SK-N-SH (cell line): ENCODE measurements around the gene RAB30. TPM values are rescaled to one million over a fixed set of nuclear protein-coding genes. Genes with fewer than 3 reads are reported as not detected.

Source experiments
- CTCF ChIA-PET: fragments of 300-600, 350-600 bp; formaldehyde crosslinking; extraction: SDS; loops from one replicate; lab custom pipeline; 2021; lab: Yijun Ruan, JAX
- POLR2A ChIA-PET: fragments of 350-600 bp; sonication (Branson Sonifier 250); formaldehyde crosslinking; extraction: SDS; loops from one replicate; lab custom pipeline; 2020; ENCODE audit warnings: antibody characterized with exemption, inconsistent platforms; lab: Yijun Ruan, JAX
- DNase-seq: peaks from one replicate; pipeline ENCODE4 v3.0.0; 2012
- H2AFZ ChIP-seq: fragments of 200-600 bp; sonication (generic); 2 replicates; pipeline ENCODE4 v1.8.1; 2016; ENCODE audit warnings: antibody characterized with exemption, mild to moderate bottlenecking, low read depth
- H3F3A ChIP-seq: fragments of 200-600 bp; sonication (generic); replicated peaks from 2 replicates; pipeline ENCODE3; 2016; ENCODE audit warnings: antibody characterized with exemption, mild to moderate bottlenecking; ENCODE audit not compliant: insufficient read depth
- H3K27ac ChIP-seq, 2 experiments: fragments of 200-500 bp in 1 of 2; fragments of 200-600 bp in 1 of 2; sonication (Bioruptor generic) in 1 of 2; sonication (generic), shearing (Covaris generic) in 1 of 2; 2 replicates each; pipeline versions ENCODE4 v1.5.1 to v1.6.1; 2014 to 2016; ENCODE audit warnings: low read depth in 2 of 2, inconsistent platforms in 1 of 2, low read length in 1 of 2, mild to moderate bottlenecking in 1 of 2, mixed read lengths in 1 of 2
- H3K27me3 ChIP-seq: fragments of 200-600 bp; sonication (generic), shearing (Covaris generic); 2 replicates; pipeline ENCODE4 v1.6.1; 2016; ENCODE audit warnings: mixed run types; ENCODE audit not compliant: insufficient read depth
- H3K36me3 ChIP-seq, 2 experiments: fragments of 200-500 bp in 1 of 2; fragments of 200-600 bp in 1 of 2; sonication (Bioruptor generic) in 1 of 2; sonication (generic) in 1 of 2; replicated peaks in 1 of 2; 2 replicates each; pipeline versions ENCODE3 to v1.5.1; 2014 to 2016; ENCODE audit warnings: low read length in 1 of 2, mild to moderate bottlenecking in 1 of 2; ENCODE audit not compliant: insufficient read depth in 2 of 2, control insufficient read depth in 1 of 2
- H3K4me1 ChIP-seq, 2 experiments: fragments of 200-500 bp in 1 of 2; fragments of 200-600 bp in 1 of 2; sonication (Bioruptor generic) in 1 of 2; sonication (generic), shearing (Covaris generic) in 1 of 2; 2 replicates each; pipeline versions ENCODE4 v1.5.1 to v1.6.1; 2014 to 2016; ENCODE audit warnings: low read depth in 1 of 2, low read length in 1 of 2, mixed run types in 1 of 2; ENCODE audit not compliant: insufficient read depth in 2 of 2, control insufficient read depth in 1 of 2
- H3K4me2 ChIP-seq: fragments of 200-600 bp; sonication (generic), shearing (Covaris generic); 2 replicates; pipeline ENCODE4 v1.6.1; 2017; ENCODE audit warnings: mixed run types
- H3K4me3 ChIP-seq, 2 experiments: fragments of 200-500 bp in 1 of 2; fragments of 200-600 bp in 1 of 2; sonication (Bioruptor generic) in 1 of 2; sonication (generic), shearing (Covaris generic) in 1 of 2; 2 replicates each; pipeline versions ENCODE4 v1.5.1 to v1.8.1; 2014 to 2016; ENCODE audit warnings: low read depth in 2 of 2, inconsistent platforms in 1 of 2, low read length in 1 of 2, mild to moderate bottlenecking in 1 of 2, mixed read lengths in 1 of 2, moderate library complexity in 1 of 2
- H3K79me2 ChIP-seq: fragments of 200-600 bp; sonication (generic); 2 replicates; pipeline ENCODE4 v1.8.1; 2017; ENCODE audit warnings: mild to moderate bottlenecking; ENCODE audit not compliant: insufficient read depth
- H3K9ac ChIP-seq: fragments of 200-600 bp; sonication (generic); 2 replicates; pipeline ENCODE4 v1.6.1; 2017; ENCODE audit warnings: mixed run types
- H3K9me2 ChIP-seq: fragments of 200-600 bp; sonication (generic); 2 replicates; pipeline ENCODE4 v1.6.1; 2017; ENCODE audit warnings: mixed run types
- H3K9me3 ChIP-seq: fragments of 200-600 bp; sonication (generic); 2 replicates; pipeline ENCODE4 v1.6.1; 2017; ENCODE audit warnings: mixed run types, mild to moderate bottlenecking, moderate library complexity
- H4K20me1 ChIP-seq: fragments of 200-600 bp; sonication (generic); 2 replicates; pipeline ENCODE4 v1.6.1; 2017; ENCODE audit warnings: mild to moderate bottlenecking, mixed run types; ENCODE audit not compliant: insufficient read depth
- EP300 ChIP-seq, 2 experiments: IDR thresholded peaks; 2 replicates each; pipeline versions ENCODE4 v1.4.0 to v1.6.1; 2012; ENCODE audit warnings: borderline replicate concordance in 1 of 2, low read depth in 1 of 2, low read length in 1 of 2
- FOXJ3 ChIP-seq: sonication (generic); formaldehyde crosslinking; IDR thresholded peaks from 2 replicates; pipeline ENCODE4 v1.5.1; 2020; ENCODE audit warnings: mild to moderate bottlenecking, missing genetic modification reagents
- GABPA ChIP-seq: IDR thresholded peaks from 2 replicates; pipeline ENCODE4 v1.4.0; 2012; ENCODE audit warnings: low read depth, mild to moderate bottlenecking
- MEF2A ChIP-seq: IDR thresholded peaks from 2 replicates; pipeline ENCODE4 v1.4.0; 2012; ENCODE audit warnings: low read depth, borderline replicate concordance
- NFIC ChIP-seq: IDR thresholded peaks from 2 replicates; pipeline ENCODE4 v1.4.0; 2012; ENCODE audit warnings: borderline replicate concordance
- POLR2AphosphoS5 ChIP-seq: IDR thresholded peaks from 2 replicates; pipeline ENCODE4 v1.6.1; 2012; ENCODE audit warnings: low read depth, low read length
- RFX5 ChIP-seq: IDR thresholded peaks from 2 replicates; pipeline ENCODE4 v1.6.1; 2012; ENCODE audit warnings: mild to moderate bottlenecking, improper control_type of control experiment, low read length
- TAF1 ChIP-seq: IDR thresholded peaks from 2 replicates; pipeline ENCODE4 v1.6.1; 2012; ENCODE audit warnings: low read depth, mild to moderate bottlenecking, low read length, moderate library complexity, borderline replicate concordance
- TCF12 ChIP-seq: IDR thresholded peaks from 2 replicates; pipeline ENCODE4 v1.4.0; 2012
- TEAD4 ChIP-seq: IDR thresholded peaks from 2 replicates; pipeline ENCODE4 v1.4.0; 2012; ENCODE audit warnings: mild to moderate bottlenecking, borderline replicate concordance; ENCODE audit not compliant: insufficient read depth
- WGBS: methylation state at CpG from one replicate; pipeline ENCODE4 v1.1.6; 2017; ENCODE audit warnings: low lambda C conversion rate; 5-methylcytosine and 5-hydroxymethylcytosine counted together
- polyA plus RNA-seq, 3 experiments: library from polyadenylated mRNA; depleted of rRNA; stranded (reverse); fragments of >200 nt; gene quantifications; 2 replicates each; pipeline ENCODE4 v1.2.3, GENCODE V29; 2012
- TF ChIP-seq, protein P1 (sequence below): fragments of 150-350 bp; IDR thresholded peaks from 2 replicates; pipeline ENCODE4 v1.6.1; 2017; ENCODE audit warnings: antibody characterized with exemption, low read length, low read depth, borderline replicate concordance
- TF ChIP-seq, protein P2 (sequence below): fragments of 200-600 bp; sonication (generic); IDR thresholded peaks from 2 replicates; pipeline ENCODE4 v1.6.1; 2017; ENCODE audit warnings: antibody characterized with exemption, mild to moderate bottlenecking, moderate library complexity
- TF ChIP-seq, protein P3 (sequence below): IDR thresholded peaks from 2 replicates; pipeline ENCODE4 v1.4.0; 2012; ENCODE audit warnings: low read depth, borderline replicate concordance

The RAB30 gene
- polyA plus RNA-seq, 1 of the 3 experiments (the other 2 are of a cell fraction): 3.3 TPM

DNA sequence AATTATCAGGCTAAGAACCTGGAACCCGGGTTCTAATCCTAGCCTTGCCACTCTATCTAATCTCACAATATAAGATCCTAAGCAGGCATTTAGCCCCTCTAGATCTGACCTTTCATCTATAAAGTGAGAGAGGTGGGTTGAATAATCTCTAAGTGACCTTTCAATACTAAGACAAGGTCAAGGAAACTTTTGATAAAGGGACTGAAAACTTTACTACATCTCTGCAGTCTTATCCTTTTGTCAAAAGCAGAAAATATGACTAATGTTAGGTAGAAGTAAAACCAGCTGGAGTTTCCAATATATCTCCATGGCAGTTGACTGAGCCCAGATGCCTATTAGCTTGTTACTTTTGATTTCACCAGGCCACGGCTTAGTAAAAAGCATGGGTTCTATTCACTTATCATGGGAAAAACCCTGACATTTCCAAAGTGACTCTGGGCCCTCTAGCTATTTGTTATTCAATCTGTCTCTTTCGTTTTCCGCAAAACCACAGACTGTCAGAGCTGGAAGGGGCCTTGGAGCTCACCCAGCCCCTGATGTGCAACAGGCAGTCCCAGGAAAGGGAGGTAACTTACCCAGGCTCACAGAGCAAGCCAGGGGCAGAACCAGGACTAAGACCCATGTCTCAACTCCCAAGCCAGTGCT is 75.8 kb downstream of the RAB30 start (continued):
- TF ChIP-seq EP300 (IDR thresholded peaks at IDR 0.05; ENCODE audit: borderline replicate concordance in 1 of 2, low read depth in 1 of 2, low read length in 1 of 2) (peak in 1 of 2 experiments; percentile 65; a peak in 2 of 4 replicates), FOXJ3 (CRISPR knock-in tag) (no peak), NFIC (peak; percentile 68), RFX5 (no peak), POLR2AphosphoS5 (peak; percentile 72)
- TF ChIP-seq, protein P1, sequence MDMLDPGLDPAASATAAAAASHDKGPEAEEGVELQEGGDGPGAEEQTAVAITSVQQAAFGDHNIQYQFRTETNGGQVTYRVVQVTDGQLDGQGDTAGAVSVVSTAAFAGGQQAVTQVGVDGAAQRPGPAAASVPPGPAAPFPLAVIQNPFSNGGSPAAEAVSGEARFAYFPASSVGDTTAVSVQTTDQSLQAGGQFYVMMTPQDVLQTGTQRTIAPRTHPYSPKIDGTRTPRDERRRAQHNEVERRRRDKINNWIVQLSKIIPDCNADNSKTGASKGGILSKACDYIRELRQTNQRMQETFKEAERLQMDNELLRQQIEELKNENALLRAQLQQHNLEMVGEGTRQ: no peak
- TF ChIP-seq, protein P2, sequence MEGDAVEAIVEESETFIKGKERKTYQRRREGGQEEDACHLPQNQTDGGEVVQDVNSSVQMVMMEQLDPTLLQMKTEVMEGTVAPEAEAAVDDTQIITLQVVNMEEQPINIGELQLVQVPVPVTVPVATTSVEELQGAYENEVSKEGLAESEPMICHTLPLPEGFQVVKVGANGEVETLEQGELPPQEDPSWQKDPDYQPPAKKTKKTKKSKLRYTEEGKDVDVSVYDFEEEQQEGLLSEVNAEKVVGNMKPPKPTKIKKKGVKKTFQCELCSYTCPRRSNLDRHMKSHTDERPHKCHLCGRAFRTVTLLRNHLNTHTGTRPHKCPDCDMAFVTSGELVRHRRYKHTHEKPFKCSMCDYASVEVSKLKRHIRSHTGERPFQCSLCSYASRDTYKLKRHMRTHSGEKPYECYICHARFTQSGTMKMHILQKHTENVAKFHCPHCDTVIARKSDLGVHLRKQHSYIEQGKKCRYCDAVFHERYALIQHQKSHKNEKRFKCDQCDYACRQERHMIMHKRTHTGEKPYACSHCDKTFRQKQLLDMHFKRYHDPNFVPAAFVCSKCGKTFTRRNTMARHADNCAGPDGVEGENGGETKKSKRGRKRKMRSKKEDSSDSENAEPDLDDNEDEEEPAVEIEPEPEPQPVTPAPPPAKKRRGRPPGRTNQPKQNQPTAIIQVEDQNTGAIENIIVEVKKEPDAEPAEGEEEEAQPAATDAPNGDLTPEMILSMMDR: no peak

DNA sequence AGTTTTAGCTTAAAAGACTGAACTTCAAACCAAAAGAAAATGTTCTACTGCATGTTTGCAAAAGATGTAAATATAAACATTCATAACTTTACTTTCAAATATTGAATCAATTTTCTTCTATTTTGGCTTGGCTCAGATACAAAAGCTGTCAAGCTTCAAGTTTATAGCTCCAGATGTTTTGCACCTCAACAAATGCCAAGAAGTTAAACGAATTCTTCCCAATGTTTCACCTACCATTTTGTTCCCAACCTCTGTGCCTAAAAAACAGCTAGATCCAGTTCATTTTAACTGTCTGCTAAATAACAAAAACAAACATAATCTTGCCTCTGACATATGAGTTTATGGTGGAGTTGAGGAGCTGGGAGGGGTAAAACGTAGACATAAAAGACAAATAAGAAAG is 76.5 kb downstream of the RAB30 start:
- DNase-seq: no peak
- Histone ChIP-seq H3K36me3 (peaks cover 0 to 8% of the 10 kb centered on the region in 2 experiments), H3K9me2 (no peaks in the 10 kb centered on the region), H4K20me1 (no peaks in the 10 kb centered on the region), H3K79me2 (no peaks in the 10 kb centered on the region), H3K9ac (no peak overlapping the region), H3K27ac (peak overlapping the region; percentile 34 to 68; a peak in 2 of 4 replicates), H3K4me1 (peaks cover 5 to 20% of the 10 kb centered on the region in 2 experiments), H3K27me3 (no peaks in the 10 kb centered on the region), H3K4me3 (no peak overlapping the region), H2AFZ (no peak overlapping the region), H3F3A (peaks cover 3% of the 10 kb centered on the region), H3K4me2 (no peak overlapping the region), H3K9me3 (no peaks in the 10 kb centered on the region)
- 65% methylated on average over 2 of the region's 2 CpGs for WGBS
- POLR2A ChIA-PET: no interaction called here
- CTCF ChIA-PET: interaction anchor here (0.8 kb wide), 1 partner anchor 128 kb away, joined by 3 read pairs; no protein-coding TSS in a partner anchor
- no peak for TF ChIP-seq MEF2A
- TF ChIP-seq TCF12: peak; percentile 47; the same call in 1 of the 2 replicates
- no peak for TF ChIP-seq GABPA
- TF ChIP-seq TAF1: no peak
- TF ChIP-seq TEAD4: no peak
- TF ChIP-seq, protein P3, sequence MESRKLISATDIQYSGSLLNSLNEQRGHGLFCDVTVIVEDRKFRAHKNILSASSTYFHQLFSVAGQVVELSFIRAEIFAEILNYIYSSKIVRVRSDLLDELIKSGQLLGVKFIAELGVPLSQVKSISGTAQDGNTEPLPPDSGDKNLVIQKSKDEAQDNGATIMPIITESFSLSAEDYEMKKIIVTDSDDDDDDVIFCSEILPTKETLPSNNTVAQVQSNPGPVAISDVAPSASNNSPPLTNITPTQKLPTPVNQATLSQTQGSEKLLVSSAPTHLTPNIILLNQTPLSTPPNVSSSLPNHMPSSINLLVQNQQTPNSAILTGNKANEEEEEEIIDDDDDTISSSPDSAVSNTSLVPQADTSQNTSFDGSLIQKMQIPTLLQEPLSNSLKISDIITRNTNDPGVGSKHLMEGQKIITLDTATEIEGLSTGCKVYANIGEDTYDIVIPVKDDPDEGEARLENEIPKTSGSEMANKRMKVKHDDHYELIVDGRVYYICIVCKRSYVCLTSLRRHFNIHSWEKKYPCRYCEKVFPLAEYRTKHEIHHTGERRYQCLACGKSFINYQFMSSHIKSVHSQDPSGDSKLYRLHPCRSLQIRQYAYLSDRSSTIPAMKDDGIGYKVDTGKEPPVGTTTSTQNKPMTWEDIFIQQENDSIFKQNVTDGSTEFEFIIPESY: no peak
